GM11168 (cell line): Measurements from ENCODE around the gene DGCR2.

ENCODE experiments used
- in situ Hi-C: fragments of 300-500 bp; cut with MboI; formaldehyde crosslinking; loops from one replicate; pipeline ENCODE4 v1.12.0; 2022; ENCODE audit warnings: low sequenced_read_pairs; ENCODE audit not compliant: unreplicated experiment

The DGCR2 gene

DNA sequence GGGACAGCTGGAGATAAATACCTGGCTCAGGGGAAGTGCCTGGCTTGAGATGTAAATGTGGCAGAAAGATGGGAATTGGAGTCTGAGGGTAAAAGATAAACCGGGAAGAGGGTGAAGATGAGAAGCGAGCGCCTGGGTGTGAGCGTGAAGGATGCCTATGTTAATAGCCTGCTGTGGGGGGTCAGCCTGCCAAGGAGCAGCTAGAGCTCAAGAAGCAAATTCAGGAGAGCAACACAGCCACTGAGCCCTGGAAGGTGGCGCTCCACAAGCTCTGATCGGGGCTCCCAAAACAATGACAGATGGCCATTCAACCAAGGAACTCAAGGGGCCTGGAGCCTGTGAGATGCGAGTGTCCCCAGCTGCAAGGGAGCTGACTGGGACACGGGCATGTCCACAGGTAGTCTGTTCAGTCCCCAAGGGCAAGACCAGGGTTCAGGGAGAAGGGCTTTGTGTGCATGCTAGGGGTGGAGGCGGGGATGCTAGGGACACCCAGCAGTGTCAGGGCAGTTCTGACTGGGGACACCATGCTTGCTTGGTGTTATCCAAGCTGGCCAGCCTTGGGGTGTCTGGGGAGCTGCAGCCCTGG is 25.1 kb upstream of the DGCR2 start:
- in situ Hi-C loops = no loop called here

- in situ Hi-C loops = no loop called here
Observed at GRCh38 chr22:19146215-19146968, 24.2 kb upstream of the DGCR2 start.

GRCh38 chr22:19143967-19144400 is 21.8 kb upstream of the DGCR2 start:
- in situ Hi-C loops = no loop called here

GRCh38 chr22:19143212-19143611 is 21.0 kb upstream of the DGCR2 start:
- in situ Hi-C loops = no loop called here

- in situ Hi-C loops = no loop called here
Observed at GRCh38 chr22:19142394-19142793, 20.2 kb upstream of the DGCR2 start.

DNA sequence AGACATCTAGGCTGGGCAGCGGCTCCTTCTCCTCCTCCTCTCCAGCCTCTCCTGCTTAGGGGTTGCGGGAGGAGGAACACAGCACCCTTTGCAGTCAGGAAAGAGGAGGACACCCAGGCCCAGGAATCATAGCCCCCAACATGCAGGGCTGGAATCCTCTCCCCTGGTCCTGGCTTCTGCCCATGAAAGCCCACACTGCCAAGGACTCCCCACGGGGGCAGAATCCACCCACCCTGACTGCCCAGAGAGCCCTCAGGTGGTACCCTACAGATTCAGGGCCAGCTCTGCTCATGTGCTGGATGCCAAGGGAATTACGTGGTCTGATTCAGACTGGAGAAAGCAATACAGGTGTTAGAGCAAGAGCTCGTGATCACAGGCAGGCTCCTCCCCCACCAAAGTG is 17.8 kb upstream of the DGCR2 start:
- in situ Hi-C loops = no loop called here

DNA sequence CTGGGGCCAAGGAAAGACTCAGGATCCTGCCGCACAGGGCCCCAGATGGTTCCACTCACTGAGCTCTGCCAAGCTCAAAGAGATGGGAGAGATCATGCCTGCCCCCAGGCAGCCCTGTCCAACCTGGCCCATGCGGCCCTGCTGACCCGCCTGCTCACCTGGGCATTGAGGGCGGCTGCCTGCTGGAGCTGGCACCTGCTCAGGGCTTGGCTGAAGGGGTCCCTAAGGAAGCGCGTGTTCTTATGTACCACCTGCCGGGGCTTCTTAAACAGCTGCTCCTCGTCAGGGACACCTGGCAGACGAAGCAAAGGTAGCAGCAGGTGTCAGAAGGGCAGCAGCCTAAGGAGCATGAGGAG is 16.8 kb upstream of the DGCR2 start:
- in situ Hi-C loops = no loop called here

GRCh38 chr22:19138217-19139000 is 16.2 kb upstream of the DGCR2 start:
- in situ Hi-C loops = no loop called here

DNA sequence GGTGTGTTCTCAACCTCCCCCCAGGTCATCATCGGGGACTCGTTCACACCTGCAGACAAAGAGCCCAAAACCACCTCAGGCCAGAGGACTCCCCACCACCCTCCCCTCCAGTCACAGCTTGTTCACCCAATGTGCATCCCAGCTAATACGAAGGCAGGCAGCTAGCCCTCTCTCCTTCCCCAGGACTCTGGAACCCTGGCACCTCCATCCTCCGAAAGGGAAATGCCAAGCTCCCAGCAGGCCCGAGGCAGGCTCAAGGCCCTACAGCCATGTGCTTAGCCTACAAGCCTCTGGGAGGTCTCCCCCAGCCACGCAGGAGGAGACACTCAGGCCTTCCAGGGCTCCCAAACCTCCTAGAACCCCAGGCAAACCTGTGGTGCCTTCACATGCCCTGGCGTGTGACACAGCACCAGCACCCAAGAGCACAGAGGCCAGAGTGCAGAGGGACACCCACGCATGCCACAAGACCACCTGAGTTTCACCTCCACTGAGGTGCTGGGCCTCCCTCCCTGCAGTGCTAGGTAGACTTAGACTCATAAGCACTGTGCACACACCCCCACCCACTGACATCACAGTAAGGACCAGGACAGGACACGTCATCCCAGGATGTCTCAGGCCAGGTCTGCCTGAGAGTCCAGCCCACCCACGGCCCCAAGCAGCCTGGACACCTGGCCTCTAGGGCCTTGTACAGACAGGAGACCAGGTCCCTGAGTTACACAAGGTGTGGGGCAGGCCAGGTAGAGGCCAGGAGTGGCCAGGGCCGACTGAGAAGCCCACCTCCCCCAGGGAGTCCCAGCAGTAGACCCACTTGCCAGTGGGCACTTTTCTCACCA is 15.4 kb upstream of the DGCR2 start:
- in situ Hi-C loops = no loop called here

DNA sequence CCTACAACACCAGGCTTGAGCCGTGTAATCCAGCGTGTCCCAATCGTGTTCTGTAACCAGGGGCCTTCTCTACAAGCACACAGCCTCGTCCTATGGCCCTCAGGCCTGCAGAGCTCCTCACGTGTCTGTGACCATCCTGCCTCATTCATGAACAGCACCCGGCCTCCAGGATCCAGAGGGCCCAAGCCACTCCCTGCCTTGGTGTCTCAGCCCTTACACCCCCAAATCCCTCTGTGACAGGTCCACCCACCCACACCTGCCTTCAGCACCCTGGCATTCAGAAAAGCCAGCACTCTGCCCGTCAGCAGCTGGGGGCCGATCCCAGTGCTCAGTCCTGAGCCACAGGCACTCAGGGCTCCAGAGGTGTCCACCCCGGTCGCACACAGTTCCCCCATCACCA is 14.7 kb upstream of the DGCR2 start:
- in situ Hi-C loops = no loop called here

GRCh38 chr22:19134874-19135273 is 12.7 kb upstream of the DGCR2 start:
- in situ Hi-C loops = no loop called here

GRCh38 chr22:19134176-19134831 is 12.1 kb upstream of the DGCR2 start:
- in situ Hi-C loops = no loop called here

DNA sequence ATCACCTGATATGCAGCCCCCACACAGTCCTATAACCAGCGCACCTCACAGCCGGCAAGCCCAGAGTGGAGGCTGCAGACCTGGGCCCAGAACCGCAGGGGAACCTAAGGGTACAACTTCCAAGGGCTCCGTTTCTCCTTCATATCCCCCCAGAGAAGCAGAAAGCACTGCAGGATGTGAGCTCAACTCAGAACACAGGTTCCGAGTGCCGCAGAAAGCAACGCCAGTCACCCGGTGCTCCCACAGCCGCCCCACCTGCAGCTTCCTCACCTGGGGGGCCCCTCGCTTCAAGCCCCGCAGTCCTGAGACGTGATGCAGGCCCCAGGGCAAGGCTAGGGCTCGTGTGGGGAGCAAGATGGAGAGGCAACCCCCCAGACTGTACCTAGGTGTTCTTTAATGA is 11.3 kb upstream of the DGCR2 start:
- in situ Hi-C loops = no loop called here

DNA sequence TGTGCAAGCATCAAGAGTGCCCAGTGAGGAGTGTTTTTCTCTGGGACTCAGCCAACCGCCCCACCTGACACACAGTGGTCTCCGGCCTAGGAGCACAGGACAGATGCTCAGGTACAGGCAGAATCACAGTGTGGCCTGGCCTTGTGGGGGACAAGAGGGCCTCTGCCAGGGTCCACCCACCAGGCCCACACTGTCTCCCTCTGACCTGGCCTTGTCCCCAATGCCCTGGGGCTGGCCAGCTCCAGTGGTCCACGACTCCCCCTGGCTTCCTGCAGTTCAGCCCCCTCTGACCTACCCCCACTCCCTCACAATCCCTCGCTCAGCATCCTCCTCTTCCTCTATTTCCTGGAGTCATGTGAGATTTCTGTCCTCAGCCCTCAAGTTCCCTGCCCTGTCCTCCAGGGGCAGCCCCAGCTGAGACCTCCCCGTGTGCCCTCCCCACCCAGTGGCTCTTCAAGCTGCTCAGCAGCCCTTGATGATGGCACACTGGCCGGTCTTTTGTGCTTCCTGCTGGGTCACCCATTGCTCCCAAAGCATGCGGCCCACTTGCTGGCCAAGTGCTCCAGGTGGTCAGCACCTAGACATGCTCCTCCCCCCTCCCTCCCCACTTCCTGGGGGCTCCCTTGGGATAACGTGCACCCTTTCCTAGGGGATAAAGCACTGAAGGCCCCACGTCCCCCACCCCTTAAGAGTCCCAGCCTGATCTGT is 10.6 kb upstream of the DGCR2 start:
- in situ Hi-C loops = no loop called here

DNA sequence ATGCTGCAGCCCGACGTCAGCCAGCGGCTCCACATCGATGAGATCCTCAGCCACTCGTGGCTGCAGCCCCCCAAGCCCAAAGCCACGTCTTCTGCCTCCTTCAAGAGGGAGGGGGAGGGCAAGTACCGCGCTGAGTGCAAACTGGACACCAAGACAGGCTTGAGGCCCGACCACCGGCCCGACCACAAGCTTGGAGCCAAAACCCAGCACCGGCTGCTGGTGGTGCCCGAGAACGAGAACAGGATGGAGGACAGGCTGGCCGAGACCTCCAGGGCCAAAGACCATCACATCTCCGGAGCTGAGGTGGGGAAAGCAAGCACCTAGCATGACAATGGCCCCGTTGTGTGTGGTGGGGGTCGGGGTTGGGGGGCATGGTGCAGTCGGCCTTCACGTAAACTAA is 9.9 kb upstream of the DGCR2 start:
- in situ Hi-C loops = no loop called here

DNA sequence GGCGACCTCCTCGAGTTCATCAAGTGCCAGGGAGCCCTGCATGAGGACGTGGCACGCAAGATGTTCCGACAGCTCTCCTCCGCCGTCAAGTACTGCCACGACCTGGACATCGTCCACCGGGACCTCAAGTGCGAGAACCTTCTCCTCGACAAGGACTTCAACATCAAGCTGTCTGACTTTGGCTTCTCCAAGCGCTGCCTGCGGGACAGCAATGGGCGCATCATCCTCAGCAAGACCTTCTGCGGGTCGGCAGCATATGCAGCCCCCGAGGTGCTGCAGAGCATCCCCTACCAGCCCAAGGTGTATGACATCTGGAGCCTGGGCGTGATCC is 9.4 kb upstream of the DGCR2 start:
- in situ Hi-C loops = no loop called here

GRCh38 chr22:19130959-19131684 is 8.9 kb upstream of the DGCR2 start, which contains the start of gene TSSK2:
Gene TSSK2, plus strand, starts transcription at chr22:19131308. Its CDS starts 92 bp downstream, at chr22:19131400.
- in situ Hi-C loops = no loop called here

GRCh38 chr22:19129871-19130270 is 7.7 kb upstream of the DGCR2 start:
- in situ Hi-C loops = no loop called here
